WTC11 (cell line): Measurements from ENCODE around the gene PDGFRB. TPM values are rescaled to one million over a fixed set of nuclear protein-coding genes. Genes with fewer than 3 reads are reported as not detected.

Experiments
- ATAC-seq: fragments of 200-7000 bp; cut with Tn5 transposase; 2 replicates; pipeline ENCODE4 v1.10.0; 2021; ENCODE audit warnings: mild to moderate bottlenecking, moderate library complexity
- CTCF ChIA-PET: fragments of 300-600 bp; sonication (Branson Sonifier 250); formaldehyde crosslinking; loops from one replicate; lab custom pipeline; 2021; ENCODE audit warnings: antibody characterized with exemption; lab: Charles Lee
- POLR2A ChIA-PET: fragments of 350-600 bp; sonication (Branson Sonifier 250); formaldehyde crosslinking; loops from one replicate; lab custom pipeline; 2021; ENCODE audit warnings: antibody characterized with exemption; lab: Charles Lee
- DNase-seq: peaks from one replicate; pipeline ENCODE4 v3.0.0; 2021; ENCODE audit warnings: low spot score
- H3K27ac Mint-ChIP-seq: 2 replicates; pipeline ENCODE4 v1.8.0; 2021; ENCODE audit warnings: mixed read lengths
- H3K27me3 Mint-ChIP-seq: 2 replicates; pipeline ENCODE4 v1.8.0; 2021; ENCODE audit warnings: low read depth, mild to moderate bottlenecking, moderate library complexity, mixed read lengths
- H3K36me3 Mint-ChIP-seq: 2 replicates; pipeline ENCODE4 v1.8.0; 2021; ENCODE audit warnings: mixed read lengths
- H3K4me1 Mint-ChIP-seq: 2 replicates; pipeline ENCODE4 v1.8.0; 2022; ENCODE audit warnings: mixed read lengths
- H3K4me3 Mint-ChIP-seq: 2 replicates; pipeline ENCODE4 v1.8.0; 2021; ENCODE audit warnings: mild to moderate bottlenecking, moderate library complexity, mixed read lengths
- H3K9me3 Mint-ChIP-seq: 2 replicates; pipeline ENCODE4 v1.8.0; 2021; ENCODE audit warnings: mixed read lengths
- AFF4 ChIP-seq: sonication (generic); formaldehyde crosslinking; IDR thresholded peaks from 2 replicates; pipeline ENCODE4 v1.8.1; 2023; ENCODE audit warnings: mild to moderate bottlenecking, missing genetic modification reagents, borderline replicate concordance
- CBFB ChIP-seq: sonication (generic); formaldehyde crosslinking; IDR thresholded peaks from 2 replicates; pipeline ENCODE4 v1.8.1; 2022; ENCODE audit warnings: mild to moderate bottlenecking, low read depth, missing genetic modification reagents
- EMX1 ChIP-seq: fragments of 250-450 bp; sonication (Bioruptor Pico); IDR thresholded peaks from 2 replicates; pipeline ENCODE4 v1.8.0; 2021; ENCODE audit warnings: mild to moderate bottlenecking
- GABPB1 ChIP-seq: sonication (generic); formaldehyde crosslinking; IDR thresholded peaks from 2 replicates; pipeline ENCODE4 v1.8.1; 2023; ENCODE audit warnings: mild to moderate bottlenecking, missing genetic modification reagents
- GTF2I ChIP-seq: fragments of 250-450 bp; sonication (Bioruptor Pico); conservative IDR thresholded peaks from 2 replicates; pipeline ENCODE4 v1.4.0; 2021; ENCODE audit warnings: mild to moderate bottlenecking
- MLX ChIP-seq: sonication (generic); formaldehyde crosslinking; IDR thresholded peaks from 2 replicates; pipeline ENCODE4 v1.8.1; 2023; ENCODE audit warnings: mild to moderate bottlenecking, missing genetic modification reagents, moderate library complexity
- MXD4 ChIP-seq: fragments of 250-450 bp; sonication (Bioruptor Pico); IDR thresholded peaks from 2 replicates; pipeline ENCODE4 v1.8.0; 2021; ENCODE audit warnings: mild to moderate bottlenecking, moderate library complexity, borderline replicate concordance
- NR1H2 ChIP-seq: sonication (generic); formaldehyde crosslinking; IDR thresholded peaks from 2 replicates; pipeline ENCODE4 v1.9.0; 2021; ENCODE audit warnings: mild to moderate bottlenecking, moderate library complexity, missing genetic modification reagents
- RELA ChIP-seq: sonication (generic); formaldehyde crosslinking; IDR thresholded peaks from 2 replicates; pipeline ENCODE4 v1.8.1; 2022; ENCODE audit warnings: missing genetic modification reagents, mild to moderate bottlenecking, borderline replicate concordance
- RORB ChIP-seq: fragments of 250-450 bp; sonication (Bioruptor Pico); IDR thresholded peaks from 2 replicates; pipeline ENCODE4 v1.9.0; 2021; ENCODE audit warnings: mild to moderate bottlenecking
- TP53 ChIP-seq: sonication (generic); formaldehyde crosslinking; IDR thresholded peaks from 2 replicates; pipeline ENCODE4 v1.8.1; 2023; ENCODE audit warnings: mild to moderate bottlenecking, missing genetic modification reagents
- ZNF263 ChIP-seq: sonication (generic); formaldehyde crosslinking; IDR thresholded peaks from 2 replicates; pipeline ENCODE4 v1.8.1; 2022; ENCODE audit warnings: low read depth, mild to moderate bottlenecking, moderate library complexity, missing genetic modification reagents
- ZNF423 ChIP-seq: fragments of 250-450 bp; sonication (Bioruptor Pico); IDR thresholded peaks from 2 replicates; pipeline ENCODE4 v2.1.2; 2022; ENCODE audit warnings: mild to moderate bottlenecking, moderate library complexity
- total RNA-seq: library from RNA; stranded (reverse); gene quantifications from 3 replicates; pipeline ENCODE4 v1.2.3, GENCODE V29; 2021
- TF ChIP-seq, protein P1 (sequence below): fragments of 250-450 bp; sonication (Bioruptor Pico); IDR thresholded peaks from 2 replicates; pipeline ENCODE4 v1.9.0; 2021; ENCODE audit warnings: mild to moderate bottlenecking
- TF ChIP-seq, protein P2 (sequence below): sonication (generic); formaldehyde crosslinking; IDR thresholded peaks from 2 replicates; pipeline ENCODE4 v1.8.1; 2022; ENCODE audit warnings: missing genetic modification reagents, borderline replicate concordance
- TF ChIP-seq, protein P3 (sequence below): sonication (generic); formaldehyde crosslinking; IDR thresholded peaks from 2 replicates; pipeline ENCODE4 v1.8.0; 2022; ENCODE audit warnings: mild to moderate bottlenecking, missing genetic modification reagents

Gene PDGFRB
- total RNA-seq, 1 experiment from 2014 or later: 5.1 TPM

GRCh38 chr5:150157168-150157567 lies 1.5 kb upstream of the PDGFRB start:
- no peaks in the 10 kb centered on the region for H3K9me3 Mint-ChIP-seq
- TF ChIP-seq MXD4 (no peak), RORB (CRISPR knock-in tag) (no peak), EMX1 (no peak), NR1H2 (CRISPR knock-in tag) (no peak), GABPB1 (no peak), MLX (CRISPR knock-in tag) (no peak), ZNF263 (CRISPR knock-in tag) (no peak), CBFB (no peak), ZNF423 (CRISPR knock-in tag) (no peak), AFF4 (no peak), TP53 (CRISPR knock-in tag) (no peak)
- TF ChIP-seq, protein P1, sequence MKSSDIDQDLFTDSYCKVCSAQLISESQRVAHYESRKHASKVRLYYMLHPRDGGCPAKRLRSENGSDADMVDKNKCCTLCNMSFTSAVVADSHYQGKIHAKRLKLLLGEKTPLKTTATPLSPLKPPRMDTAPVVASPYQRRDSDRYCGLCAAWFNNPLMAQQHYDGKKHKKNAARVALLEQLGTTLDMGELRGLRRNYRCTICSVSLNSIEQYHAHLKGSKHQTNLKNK: no peak
- TF ChIP-seq, protein P2, sequence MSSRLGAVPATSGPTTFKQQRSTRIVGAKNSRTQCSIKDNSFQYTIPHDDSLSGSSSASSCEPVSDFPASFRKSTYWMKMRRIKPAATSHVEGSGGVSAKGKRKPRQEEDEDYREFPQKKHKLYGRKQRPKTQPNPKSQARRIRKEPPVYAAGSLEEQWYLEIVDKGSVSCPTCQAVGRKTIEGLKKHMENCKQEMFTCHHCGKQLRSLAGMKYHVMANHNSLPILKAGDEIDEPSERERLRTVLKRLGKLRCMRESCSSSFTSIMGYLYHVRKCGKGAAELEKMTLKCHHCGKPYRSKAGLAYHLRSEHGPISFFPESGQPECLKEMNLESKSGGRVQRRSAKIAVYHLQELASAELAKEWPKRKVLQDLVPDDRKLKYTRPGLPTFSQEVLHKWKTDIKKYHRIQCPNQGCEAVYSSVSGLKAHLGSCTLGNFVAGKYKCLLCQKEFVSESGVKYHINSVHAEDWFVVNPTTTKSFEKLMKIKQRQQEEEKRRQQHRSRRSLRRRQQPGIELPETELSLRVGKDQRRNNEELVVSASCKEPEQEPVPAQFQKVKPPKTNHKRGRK (CRISPR knock-in tag): no peak
- TF ChIP-seq, protein P3, sequence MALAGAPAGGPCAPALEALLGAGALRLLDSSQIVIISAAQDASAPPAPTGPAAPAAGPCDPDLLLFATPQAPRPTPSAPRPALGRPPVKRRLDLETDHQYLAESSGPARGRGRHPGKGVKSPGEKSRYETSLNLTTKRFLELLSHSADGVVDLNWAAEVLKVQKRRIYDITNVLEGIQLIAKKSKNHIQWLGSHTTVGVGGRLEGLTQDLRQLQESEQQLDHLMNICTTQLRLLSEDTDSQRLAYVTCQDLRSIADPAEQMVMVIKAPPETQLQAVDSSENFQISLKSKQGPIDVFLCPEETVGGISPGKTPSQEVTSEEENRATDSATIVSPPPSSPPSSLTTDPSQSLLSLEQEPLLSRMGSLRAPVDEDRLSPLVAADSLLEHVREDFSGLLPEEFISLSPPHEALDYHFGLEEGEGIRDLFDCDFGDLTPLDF: no peak
- TF ChIP-seq, all 79 proteins: peak for 0
- no peak overlapping the region for H3K4me3 Mint-ChIP-seq
- no peak for DNase-seq
- ATAC-seq: no peak
- ChIA-PET POLR2A (interaction anchor here (1.3 kb wide), 1 partner anchor 33 kb away, joined by 3 read pairs; the partner anchor contains the start of gene SLC6A7), CTCF (interaction anchor here (1.3 to 3.9 kb wide), 3 partner anchors 19 to 61 kb away, joined by 3 to 20 read pairs (median 3); no protein-coding TSS in a partner anchor)
- H3K27me3 Mint-ChIP-seq: peaks cover 15% of the 10 kb centered on the region
- peaks cover 32% of the 10 kb centered on the region for H3K4me1 Mint-ChIP-seq
- H3K36me3 Mint-ChIP-seq: no peaks in the 10 kb centered on the region
- H3K27ac Mint-ChIP-seq: no peak overlapping the region

DNA sequence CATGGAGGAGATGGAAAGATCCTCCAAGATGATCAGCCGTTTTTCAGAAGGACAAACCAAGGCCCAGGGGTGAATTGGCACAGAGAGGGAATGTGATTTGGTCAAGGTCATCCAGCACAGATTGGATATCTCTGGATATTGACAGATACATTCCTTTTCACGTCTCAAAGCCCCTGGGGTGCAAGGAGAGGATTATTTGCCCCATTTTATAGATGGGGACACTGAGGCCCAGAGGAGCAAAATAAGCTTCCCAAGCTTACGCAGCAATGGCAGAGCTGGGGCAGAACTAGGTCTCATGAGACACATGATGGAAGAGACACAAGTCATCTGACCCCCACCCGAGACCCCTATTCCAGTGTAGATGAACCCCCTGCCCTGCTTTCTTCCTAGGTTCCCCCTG lies 895 bp upstream of the PDGFRB start:
- peaks cover 31% of the 10 kb centered on the region for H3K4me1 Mint-ChIP-seq
- DNase-seq (no peak), ATAC-seq (no peak)
- peaks cover 10% of the 10 kb centered on the region for H3K27me3 Mint-ChIP-seq
- ChIA-PET POLR2A (interaction anchor here (1.3 kb wide), 1 partner anchor 34 kb away, joined by 3 read pairs; the partner anchor contains the start of gene SLC6A7), CTCF (interaction anchor here (1.5 to 3.9 kb wide), 2 partner anchors 19 to 59 kb away, joined by 5 to 20 read pairs; no protein-coding TSS in a partner anchor)
- no peaks in the 10 kb centered on the region for H3K9me3 Mint-ChIP-seq
- TF ChIP-seq RELA (CRISPR knock-in tag) (no peak), GTF2I (CRISPR knock-in tag) (0 out of 2 replicates have a peak, but pooled peaks have one; percentile 42)
- H3K4me3 Mint-ChIP-seq: no peak overlapping the region
- H3K36me3 Mint-ChIP-seq: no peaks in the 10 kb centered on the region
- no peak overlapping the region for H3K27ac Mint-ChIP-seq
